GM21528 (cell line): Measurements from ENCODE around the gene PHF21A.
"Not testable (repeated sequence)": the region's sequence is repeated elsewhere in the genome, so short reads cannot be mapped to it uniquely, and the experiment has no call there.

Experiments used
- ATAC-seq: cut with Tn5 transposase; IDR thresholded peaks from one replicate; pipeline ENCODE4 v1.9.1; 2021; ENCODE audit warnings: mild to moderate bottlenecking, moderate library complexity; ENCODE audit not compliant: unreplicated experiment, low FRiP score

PHF21A gene

DNA sequence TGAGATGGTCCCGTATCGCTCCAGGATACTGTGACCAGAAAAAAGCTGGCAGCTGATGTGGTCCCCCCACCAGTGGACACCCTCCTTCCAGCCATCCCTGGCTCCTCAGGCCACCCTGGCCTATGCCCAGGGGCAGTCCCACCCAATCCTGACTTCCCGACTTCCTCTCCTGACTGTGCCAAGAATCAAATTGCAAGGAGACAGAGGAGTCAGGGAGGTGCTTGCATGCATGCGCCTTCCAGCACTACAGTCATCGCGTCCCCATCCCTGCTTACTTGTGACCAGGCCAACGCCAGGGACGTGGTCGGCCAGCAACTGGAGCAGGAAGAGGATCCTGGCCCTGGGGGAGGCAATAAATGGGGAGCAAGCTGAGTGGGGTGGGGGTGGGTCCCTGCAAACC, 210.6 kb downstream of the PHF21A start:
- no peak for ATAC-seq

- ATAC-seq: no peak
These were observed 211.4 kb downstream of the PHF21A start for GRCh38 chr11:45909594-45910475.

GRCh38 chr11:45907911-45908370, 213.3 kb downstream of the PHF21A start:
- ATAC-seq: no peak

DNA sequence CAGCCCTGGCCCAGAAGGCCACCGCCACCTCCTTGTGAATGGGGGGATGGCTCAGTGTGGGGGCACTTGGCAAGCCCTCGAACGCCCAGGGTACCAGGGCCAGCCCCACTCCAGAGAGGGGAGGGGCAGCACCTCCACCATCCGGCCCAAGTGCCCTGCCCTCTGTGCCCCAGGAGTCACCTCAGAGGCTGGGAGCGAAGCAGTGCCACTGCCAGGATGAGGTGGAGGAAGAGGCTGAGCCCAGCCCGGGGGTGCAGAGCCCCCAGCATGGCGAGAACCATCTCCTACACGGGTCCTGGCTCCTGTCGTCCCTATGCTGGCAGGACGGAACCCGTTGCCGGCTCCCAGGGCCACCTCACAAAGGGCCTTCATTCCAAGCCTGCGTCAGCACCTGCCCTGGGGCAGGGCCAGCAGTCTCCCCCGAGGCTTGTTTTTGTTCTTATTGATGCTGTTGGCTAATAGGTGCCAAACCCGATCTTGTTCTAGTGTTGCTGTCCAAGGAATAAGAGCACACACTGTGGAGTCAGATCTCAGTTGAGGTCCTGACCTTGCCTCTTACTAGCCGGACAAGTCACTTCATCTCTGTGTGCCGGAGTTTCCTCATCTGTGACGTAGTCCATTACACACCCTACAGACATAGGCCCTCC, 214.2 kb downstream of the PHF21A start, which contains the start of gene FREY1:
FREY1 (minus strand) TSS at position 307 of the 647 bp plus-strand sequence; CDS start at position 281, 26 bp downstream.
- ATAC-seq: no peak

GRCh38 chr11:45906096-45906682, 215.1 kb downstream of the PHF21A start:
- ATAC-seq: no peak

- not testable (repeated sequence) for ATAC-seq
These were observed 215.7 kb downstream of the PHF21A start for GRCh38 chr11:45905576-45905975.

DNA sequence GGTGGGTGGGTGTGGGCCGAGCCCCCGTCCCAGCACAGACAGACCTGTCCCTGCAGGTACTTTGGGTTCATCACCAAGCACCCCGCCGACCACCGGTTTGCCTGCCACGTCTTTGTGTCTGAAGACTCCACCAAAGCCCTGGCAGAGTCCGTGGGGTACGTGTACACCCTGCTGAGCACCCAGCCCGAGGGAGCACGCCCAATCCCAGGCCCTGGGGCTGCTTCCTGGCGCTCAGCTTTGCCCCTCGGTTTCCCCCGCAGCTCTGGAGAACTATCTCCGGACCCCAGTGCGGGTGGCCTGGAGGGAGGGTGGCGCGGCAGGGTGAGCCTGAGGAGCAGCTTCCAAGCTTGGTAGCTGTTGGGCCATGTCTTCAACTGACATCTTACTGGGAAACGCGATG, 216.2 kb downstream of the PHF21A start:
- ATAC-seq: no peak

DNA sequence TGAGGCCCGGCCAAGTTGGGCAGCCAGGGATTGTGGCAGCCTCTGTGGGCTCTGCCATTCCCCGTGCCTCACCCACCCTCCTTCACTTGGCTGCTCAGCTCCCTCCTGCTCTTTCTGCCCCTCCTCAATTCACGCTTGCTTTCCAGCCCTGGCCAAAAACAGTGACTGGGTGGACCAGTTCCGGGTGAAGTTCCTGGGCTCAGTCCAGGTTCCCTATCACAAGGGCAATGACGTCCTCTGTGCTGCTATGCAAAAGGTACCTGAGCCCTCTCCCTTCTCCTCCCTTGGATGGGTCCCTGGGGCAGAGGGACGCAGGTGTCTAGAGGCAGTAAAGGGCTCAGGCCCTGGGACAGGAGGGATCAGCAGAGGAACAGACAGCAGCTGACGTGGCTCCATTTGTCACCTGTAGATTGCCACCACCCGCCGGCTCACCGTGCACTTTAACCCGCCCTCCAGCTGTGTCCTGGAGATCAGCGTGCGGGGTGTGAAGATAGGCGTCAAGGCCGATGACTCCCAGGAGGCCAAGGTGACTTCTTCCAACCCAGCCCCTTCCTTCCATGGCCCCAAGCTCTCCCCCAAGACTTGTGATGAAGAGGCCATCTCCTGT, 216.8 kb downstream of the PHF21A start:
- no peak for ATAC-seq

DNA sequence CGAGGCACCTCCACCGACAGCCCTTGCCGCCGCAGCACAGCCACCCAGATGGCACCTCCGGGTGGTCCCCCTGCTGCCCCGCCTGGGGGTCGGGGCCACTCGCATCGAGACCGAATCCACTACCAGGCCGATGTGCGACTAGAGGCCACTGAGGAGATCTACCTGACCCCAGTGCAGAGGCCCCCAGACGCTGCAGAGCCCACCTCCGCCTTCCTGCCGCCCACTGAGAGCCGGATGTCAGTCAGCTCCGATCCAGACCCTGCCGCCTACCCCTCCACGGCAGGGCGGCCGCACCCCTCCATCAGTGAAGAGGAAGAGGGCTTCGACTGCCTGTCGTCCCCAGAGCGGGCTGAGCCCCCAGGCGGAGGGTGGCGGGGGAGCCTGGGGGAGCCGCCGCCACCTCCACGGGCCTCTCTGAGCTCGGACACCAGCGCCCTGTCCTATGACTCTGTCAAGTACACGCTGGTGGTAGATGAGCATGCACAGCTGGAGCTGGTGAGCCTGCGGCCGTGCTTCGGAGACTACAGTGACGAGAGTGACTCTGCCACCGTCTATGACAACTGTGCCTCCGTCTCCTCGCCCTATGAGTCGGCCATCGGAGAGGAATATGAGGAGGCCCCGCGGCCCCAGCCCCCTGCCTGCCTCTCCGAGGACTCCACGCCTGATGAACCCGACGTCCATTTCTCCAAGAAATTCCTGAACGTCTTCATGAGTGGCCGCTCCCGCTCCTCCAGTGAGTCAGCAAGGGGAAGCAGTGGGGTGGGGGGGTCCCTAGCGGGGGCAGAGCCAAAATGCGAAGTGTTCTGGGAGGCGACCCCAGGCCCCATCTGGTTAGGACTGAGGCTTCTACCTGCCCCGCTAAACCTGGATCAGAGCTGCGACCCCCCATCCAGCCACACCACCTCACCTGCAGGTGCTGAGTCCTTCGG, 218.5 kb downstream of the PHF21A start:
- no peak for ATAC-seq

DNA sequence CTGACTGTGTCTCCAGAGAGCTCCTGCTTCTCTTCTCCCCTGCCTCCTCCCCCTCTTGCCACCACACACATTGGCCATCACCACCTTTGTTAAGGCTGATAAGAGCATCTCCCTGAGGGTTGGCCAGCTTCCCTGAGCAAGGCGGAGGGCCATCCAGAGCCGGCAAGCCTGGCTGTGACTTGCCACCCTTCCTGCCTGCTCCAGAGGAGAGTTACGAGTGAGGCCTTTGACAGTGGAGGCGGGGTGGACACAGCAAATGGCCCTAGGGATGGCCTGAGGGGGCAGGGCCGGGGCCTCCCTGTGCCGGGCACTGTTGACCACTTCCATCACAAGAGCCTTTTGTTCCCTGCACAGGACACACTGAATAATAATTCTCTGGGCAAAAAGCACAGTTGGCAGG, 219.6 kb downstream of the PHF21A start:
- ATAC-seq: no peak

DNA sequence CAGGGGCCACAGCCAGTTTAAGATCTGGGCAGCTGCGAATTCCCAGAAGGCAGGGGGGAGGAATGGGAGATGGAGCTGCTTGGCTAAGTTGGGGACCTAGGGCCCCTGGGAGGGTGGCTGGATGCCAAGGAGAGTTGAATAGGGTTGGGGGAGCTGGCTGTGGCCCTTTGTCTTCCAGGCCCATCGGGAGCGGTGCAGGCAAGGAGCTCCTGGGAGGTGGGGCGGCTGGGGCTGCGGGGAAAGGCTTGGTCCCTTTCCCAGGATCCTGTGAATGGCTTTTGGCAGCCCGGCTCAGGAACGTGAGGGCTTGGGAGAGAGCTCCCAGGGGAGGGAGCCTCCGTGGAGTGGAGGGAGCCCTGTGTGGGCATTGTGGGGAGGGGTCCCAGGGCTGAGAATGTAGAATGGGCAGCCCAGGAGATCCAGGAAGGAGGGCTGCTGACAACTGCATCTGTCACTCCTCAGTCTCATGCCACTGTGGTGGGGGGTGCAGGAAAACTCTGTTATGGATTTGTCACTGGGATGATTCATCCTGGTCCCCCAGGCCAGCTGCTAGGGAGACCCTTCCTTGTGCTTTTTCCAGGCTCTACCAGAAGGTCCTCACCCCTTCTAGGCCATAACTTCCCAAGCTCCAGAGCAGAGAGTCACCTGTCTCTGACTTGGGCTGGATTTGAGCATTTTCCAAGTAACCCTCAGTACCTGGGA, 220.2 kb downstream of the PHF21A start:
- ATAC-seq: no peak

- not testable (repeated sequence) for ATAC-seq
These were observed 221.0 kb downstream of the PHF21A start for GRCh38 chr11:45900175-45900800.

DNA sequence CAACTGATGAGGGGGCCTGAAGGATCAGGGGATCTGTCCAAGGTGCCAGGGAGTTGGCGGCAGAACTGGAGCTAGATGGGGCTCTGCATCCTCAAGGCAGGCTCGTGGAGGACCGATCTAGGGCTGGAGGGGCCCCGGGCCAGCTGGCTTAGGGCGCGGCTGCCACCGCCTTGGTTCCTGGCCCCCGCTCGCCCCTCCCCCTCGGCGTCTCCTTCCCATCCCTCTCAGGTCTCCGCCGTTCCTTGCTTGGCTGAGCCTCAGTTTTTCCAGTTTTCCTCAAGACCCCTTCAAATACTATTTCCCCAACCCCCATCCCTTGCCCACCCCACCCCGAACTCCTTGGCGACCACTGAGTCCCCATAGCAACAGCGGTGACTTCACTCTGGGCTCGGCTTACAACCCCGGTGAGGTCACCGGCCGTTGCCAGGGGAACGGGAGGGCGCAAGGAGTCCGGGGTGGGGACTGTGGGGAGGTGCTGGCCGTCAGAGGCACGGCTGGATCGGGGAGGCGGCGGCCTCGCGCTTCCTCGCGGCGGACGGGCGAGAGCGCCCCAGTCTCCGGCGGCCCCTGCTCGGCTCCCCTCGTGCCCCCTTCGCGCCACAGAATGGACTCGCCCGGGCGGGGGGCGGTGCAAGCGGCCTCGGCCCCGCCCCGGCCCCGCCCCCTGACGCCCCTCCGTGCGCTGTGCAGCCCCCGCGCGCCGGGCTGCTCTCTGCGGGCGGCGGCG, 221.6 kb downstream of the PHF21A start:
- ATAC-seq: no peak

DNA sequence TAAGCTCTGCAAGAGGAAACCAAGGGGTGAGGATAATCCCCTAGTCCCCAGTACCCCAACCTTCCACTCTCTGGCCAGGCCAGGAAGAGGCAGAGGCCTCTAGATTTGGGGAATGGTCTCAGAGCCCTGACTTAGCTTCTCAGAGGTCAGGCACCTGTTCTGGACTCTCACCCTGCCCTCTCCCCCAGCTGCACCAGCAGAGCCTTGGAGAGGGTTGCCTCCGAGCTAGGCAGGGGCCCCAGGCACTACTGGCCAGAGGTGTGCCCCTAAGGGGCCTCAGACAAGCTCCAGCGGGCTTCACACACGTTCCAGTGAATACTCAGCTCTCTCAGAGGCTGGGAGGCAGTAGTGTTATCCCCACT, 222.2 kb downstream of the PHF21A start:
- no peak for ATAC-seq

DNA sequence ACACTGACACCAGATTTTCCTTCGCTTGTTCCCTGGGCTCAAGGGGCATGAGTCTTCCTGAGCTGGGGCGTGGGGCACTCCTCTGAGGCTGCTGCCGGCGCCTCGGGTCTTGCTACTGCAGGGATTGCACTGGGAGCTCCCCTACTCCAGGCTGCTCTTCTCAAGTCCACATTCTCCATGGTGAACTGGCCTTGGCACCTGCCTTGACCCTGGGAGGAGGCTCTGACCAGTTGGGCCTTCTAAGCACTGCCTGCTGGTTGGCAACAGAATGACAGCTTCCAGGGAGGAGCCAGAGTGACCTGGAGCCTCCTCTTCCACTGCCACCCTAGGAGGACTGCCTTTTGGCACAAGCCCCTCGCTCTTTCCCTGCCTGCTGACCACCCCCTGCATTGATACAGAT, 223.7 kb downstream of the PHF21A start:
- no peak for ATAC-seq

- no peak for ATAC-seq
These were observed 224.8 kb downstream of the PHF21A start for GRCh38 chr11:45896422-45896984.

DNA sequence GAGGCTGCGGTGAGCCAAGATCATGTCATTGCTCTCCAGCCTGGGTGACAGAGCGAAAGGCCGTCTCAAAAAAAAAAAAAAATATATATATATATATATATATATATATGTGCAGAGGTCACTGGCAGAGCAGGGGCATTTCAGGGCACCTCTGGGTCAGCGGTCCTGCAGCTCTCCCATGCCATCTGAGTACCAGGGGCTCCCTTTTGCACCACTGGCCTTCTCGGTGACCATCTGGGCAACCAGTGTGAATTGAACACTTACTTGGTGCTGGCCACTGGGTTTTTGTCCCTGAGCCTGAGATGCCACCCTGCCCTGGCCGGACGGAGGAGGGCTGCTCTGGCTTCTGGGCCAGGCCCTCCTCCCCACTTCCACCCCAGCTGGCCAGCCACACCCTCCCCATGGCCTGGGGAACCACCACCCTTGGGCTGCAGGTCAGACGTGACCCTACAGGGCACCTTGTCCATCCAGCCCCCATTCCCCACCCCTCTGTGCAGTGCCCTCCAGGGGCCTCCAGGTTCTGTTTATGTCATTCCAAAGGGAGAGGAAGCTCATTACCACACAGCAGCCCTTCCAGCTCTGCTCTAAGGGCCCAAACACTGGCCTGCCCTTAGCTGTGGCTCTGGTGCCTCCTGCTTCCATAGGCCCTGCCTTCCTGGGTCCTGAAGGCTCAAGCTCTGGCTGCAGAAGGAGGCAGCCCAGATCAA, 225.5 kb downstream of the PHF21A start:
- no peak for ATAC-seq
